Mesendoderm (in vitro differentiated cells): ENCODE data around the gene DNAL1. TPM values are rescaled to one million over a fixed set of nuclear protein-coding genes. Genes with fewer than 3 reads are reported as not detected.
A peak's percentile ranks its signal among the peaks of the same experiment; 100 is the strongest.

Source experiments
- DNase-seq: peaks from one replicate; pipeline ENCODE4 v3.0.0; 2013
- H2AK5ac ChIP-seq: 2 replicates; pipeline ENCODE4 v1.6.1; 2013; ENCODE audit warnings: low read length, inconsistent platforms
- H2BK120ac ChIP-seq: 2 replicates; pipeline ENCODE4 v1.6.1; 2013; ENCODE audit warnings: low read depth, mild to moderate bottlenecking, low read length, moderate library complexity, mixed read lengths
- H2BK15ac ChIP-seq: replicated peaks from 2 replicates; pipeline ENCODE4 v1.6.1; 2013; ENCODE audit warnings: low read depth, mild to moderate bottlenecking, moderate library complexity
- H2BK5ac ChIP-seq: 2 replicates; pipeline ENCODE4 v1.6.1; 2013; ENCODE audit warnings: low read length, inconsistent platforms
- H3K18ac ChIP-seq: 2 replicates; pipeline ENCODE4 v1.6.1; 2013; ENCODE audit warnings: mild to moderate bottlenecking, low read length, mixed read lengths
- H3K23ac ChIP-seq: one replicate; pipeline ENCODE4 v1.6.1; 2013; ENCODE audit warnings: low read length
- H3K27ac ChIP-seq: 2 replicates; pipeline ENCODE4 v1.5.1; 2013; ENCODE audit warnings: low read depth, mild to moderate bottlenecking, inconsistent platforms, low read length, moderate library complexity
- H3K27me3 ChIP-seq: 2 replicates; pipeline ENCODE4 v1.6.1; 2013; ENCODE audit warnings: low read length, control low read depth, mild to moderate bottlenecking, inconsistent platforms; ENCODE audit not compliant: insufficient read depth, poor library complexity
- H3K36me3 ChIP-seq: 2 replicates; pipeline ENCODE4 v1.6.1; 2013; ENCODE audit warnings: low read length, inconsistent platforms; ENCODE audit not compliant: control insufficient read depth, insufficient read depth
- H3K4ac ChIP-seq: one replicate; pipeline ENCODE4 v1.6.1; 2013; ENCODE audit warnings: low read depth, mild to moderate bottlenecking, low read length, moderate library complexity
- H3K4me1 ChIP-seq: 2 replicates; pipeline ENCODE4 v1.6.1; 2013; ENCODE audit warnings: low read depth, low read length, inconsistent platforms; ENCODE audit not compliant: control insufficient read depth
- H3K4me2 ChIP-seq: 2 replicates; pipeline ENCODE4 v1.6.1; 2013; ENCODE audit warnings: low read length
- H3K4me3 ChIP-seq: 2 replicates; pipeline ENCODE4 v1.5.1; 2013; ENCODE audit warnings: mild to moderate bottlenecking, low read length
- H3K56ac ChIP-seq: one replicate; pipeline ENCODE4 v1.6.1; 2013; ENCODE audit warnings: low read length
- H3K79me1 ChIP-seq: 2 replicates; pipeline ENCODE4 v1.6.1; 2013; ENCODE audit warnings: low read length, inconsistent platforms
- H3K79me2 ChIP-seq: 2 replicates; pipeline ENCODE4 v1.6.1; 2013; ENCODE audit warnings: mild to moderate bottlenecking, low read length; ENCODE audit not compliant: control insufficient read depth, insufficient read depth
- H3K9ac ChIP-seq: 2 replicates; pipeline ENCODE4 v1.6.1; 2013; ENCODE audit warnings: low read length, inconsistent platforms
- H4K5ac ChIP-seq: one replicate; pipeline ENCODE4 v1.6.1; 2013; ENCODE audit warnings: low read length
- H4K8ac ChIP-seq: one replicate; pipeline ENCODE4 v1.6.1; 2013; ENCODE audit warnings: low read depth, mild to moderate bottlenecking, control low read depth, low read length, moderate library complexity
- WGBS: extraction: QIAGEN DNeasy Blood & Tissue Kit; methylation state at CpG from one replicate; pipeline ENCODE4 v1.1.7; 2013; ENCODE audit warnings: low lambda C conversion rate, missing lambda C conversion rate; ENCODE audit not compliant: insufficient coverage; ENCODE audit errors: extremely low coverage; 5-methylcytosine and 5-hydroxymethylcytosine counted together
- polyA plus RNA-seq, 2 experiments: library from polyadenylated mRNA; stranded (reverse); fragments of 200-250 nt; gene quantifications; one replicate each; pipeline ENCODE4 v1.2.3, GENCODE V29; 2013

Gene DNAL1
- 11.4 TPM for polyA plus RNA-seq (2013, experiment 1 of 2)
- polyA plus RNA-seq (2013, experiment 2 of 2) = 12.4 TPM

GRCh38 chr14:73644531-73645247, at the start of gene DNAL1:
TSS of gene DNAL1 (plus strand) at chr14:73644986. CDS start at chr14:73645040, 54 bp downstream.
- Histone ChIP-seq H2BK5ac (no peak within 1 kb of the TSS), H3K18ac (no peak within 1 kb of the TSS), H3K27ac (no peak within 1 kb of the TSS), H3K23ac (no peak within 1 kb of the TSS), H3K4me2 (peak within 1 kb of the TSS; percentile 63), H2AK5ac (no peak within 1 kb of the TSS), H3K56ac (peak within 1 kb of the TSS; percentile 90), H4K8ac (peak within 1 kb of the TSS; percentile 89), H3K4me1 (peaks cover 2% of the 10 kb centered on the region), H2BK120ac (no peak within 1 kb of the TSS), H3K4me3 (peak within 1 kb of the TSS; percentile 83), H3K36me3 (no peaks in the 10 kb centered on the region), H3K27me3 (no peaks in the 10 kb centered on the region), H4K5ac (no peak within 1 kb of the TSS), H3K4ac (peak within 1 kb of the TSS; percentile 36), H2BK15ac (no peak within 1 kb of the TSS), H3K9ac (peak within 1 kb of the TSS; percentile 79), H3K79me1 (peaks cover 3% of the 10 kb centered on the region), H3K79me2 (no peaks in the 10 kb centered on the region)
- DNase-seq = peak; percentile 96
- no CpG with 5 or more reads among the region's 43 CpGs for WGBS

GRCh38 chr14:73599499-73599898, 45.3 kb upstream of the DNAL1 start:
- H3K9ac ChIP-seq = no peak overlapping the region
- no peak overlapping the region for H3K4me2 ChIP-seq
- H3K56ac ChIP-seq = no peak overlapping the region
- no peaks in the 10 kb centered on the region for H3K79me1 ChIP-seq
- no peak overlapping the region for H3K4me3 ChIP-seq
- H2AK5ac ChIP-seq = no peak overlapping the region
- H3K4ac ChIP-seq = no peak overlapping the region
- H3K36me3 ChIP-seq = no peaks in the 10 kb centered on the region
- no peaks in the 10 kb centered on the region for H3K79me2 ChIP-seq
- H3K4me1 ChIP-seq = no peaks in the 10 kb centered on the region
- H2BK15ac ChIP-seq = no peak overlapping the region
- H3K23ac ChIP-seq = no peak overlapping the region
- no peak overlapping the region for H2BK5ac ChIP-seq
- no peak overlapping the region for H2BK120ac ChIP-seq
- H3K27ac ChIP-seq = no peak overlapping the region
- DNase-seq = no peak
- H4K5ac ChIP-seq = no peak overlapping the region
- H4K8ac ChIP-seq = no peak overlapping the region
- H3K27me3 ChIP-seq = no peaks in the 10 kb centered on the region
- H3K18ac ChIP-seq = no peak overlapping the region

GRCh38 chr14:73602994-73603393, 41.8 kb upstream of the DNAL1 start:
- no peak overlapping the region for H4K5ac ChIP-seq
- H3K4me3 ChIP-seq = no peak overlapping the region
- H3K4me2 ChIP-seq = no peak overlapping the region
- no peaks in the 10 kb centered on the region for H3K79me2 ChIP-seq
- no peak overlapping the region for H2BK5ac ChIP-seq
- no peaks in the 10 kb centered on the region for H3K79me1 ChIP-seq
- H3K23ac ChIP-seq = no peak overlapping the region
- no peak overlapping the region for H2AK5ac ChIP-seq
- H2BK120ac ChIP-seq = no peak overlapping the region
- H3K4ac ChIP-seq = no peak overlapping the region
- no peaks in the 10 kb centered on the region for H3K27me3 ChIP-seq
- no peak overlapping the region for H4K8ac ChIP-seq
- no peak for DNase-seq
- WGBS = no CpG with 5 or more reads among the region's 3 CpGs
- no peak overlapping the region for H3K27ac ChIP-seq
- H2BK15ac ChIP-seq = no peak overlapping the region
- H3K9ac ChIP-seq = no peak overlapping the region
- no peak overlapping the region for H3K18ac ChIP-seq
- H3K56ac ChIP-seq = no peak overlapping the region
- H3K36me3 ChIP-seq = no peaks in the 10 kb centered on the region
- H3K4me1 ChIP-seq = no peaks in the 10 kb centered on the region

GRCh38 chr14:73606271-73606670, 38.5 kb upstream of the DNAL1 start:
- H3K4ac ChIP-seq = no peak overlapping the region
- no peak overlapping the region for H3K9ac ChIP-seq
- H3K4me3 ChIP-seq = no peak overlapping the region
- no peak overlapping the region for H3K27ac ChIP-seq
- no peaks in the 10 kb centered on the region for H3K79me2 ChIP-seq
- H2BK5ac ChIP-seq = no peak overlapping the region
- no peaks in the 10 kb centered on the region for H3K36me3 ChIP-seq
- no peak overlapping the region for H4K8ac ChIP-seq
- H3K23ac ChIP-seq = no peak overlapping the region
- DNase-seq = no peak
- H4K5ac ChIP-seq = no peak overlapping the region
- no peaks in the 10 kb centered on the region for H3K4me1 ChIP-seq
- H2BK15ac ChIP-seq = no peak overlapping the region
- H2AK5ac ChIP-seq = no peak overlapping the region
- WGBS = no CpG with 5 or more reads among the region's 3 CpGs
- H3K4me2 ChIP-seq = no peak overlapping the region
- no peak overlapping the region for H3K56ac ChIP-seq
- H3K18ac ChIP-seq = no peak overlapping the region
- no peaks in the 10 kb centered on the region for H3K79me1 ChIP-seq
- H2BK120ac ChIP-seq = no peak overlapping the region
- H3K27me3 ChIP-seq = no peaks in the 10 kb centered on the region

- no peak for DNase-seq
Observed at GRCh38 chr14:73607241-73607640, 37.5 kb upstream of the DNAL1 start.

GRCh38 chr14:73610687-73611086, 34.1 kb upstream of the DNAL1 start:
- Histone ChIP-seq H4K5ac (no peak overlapping the region), H3K56ac (no peak overlapping the region), H3K36me3 (no peaks in the 10 kb centered on the region), H2BK5ac (no peak overlapping the region), H3K4ac (no peak overlapping the region), H2AK5ac (no peak overlapping the region), H3K4me1 (no peaks in the 10 kb centered on the region), H3K4me3 (no peak overlapping the region), H2BK120ac (no peak overlapping the region), H4K8ac (no peak overlapping the region), H3K27me3 (peaks cover 2% of the 10 kb centered on the region), H3K18ac (no peak overlapping the region), H3K27ac (no peak overlapping the region), H3K9ac (no peak overlapping the region), H3K79me1 (no peaks in the 10 kb centered on the region), H3K4me2 (no peak overlapping the region), H3K23ac (no peak overlapping the region), H2BK15ac (no peak overlapping the region), H3K79me2 (no peaks in the 10 kb centered on the region)
- no CpG with 5 or more reads among the region's 2 CpGs for WGBS
- DNase-seq = no peak

More at GRCh38 chr14:73607241-73607640, 37.5 kb upstream of the DNAL1 start:
- no peak overlapping the region for H2BK120ac ChIP-seq
- no peak overlapping the region for H3K4ac ChIP-seq
- H3K9ac ChIP-seq = no peak overlapping the region
- no peaks in the 10 kb centered on the region for H3K79me1 ChIP-seq
- no CpG with 5 or more reads among the region's 1 CpG for WGBS
- H3K27ac ChIP-seq = no peak overlapping the region
- no peak overlapping the region for H2AK5ac ChIP-seq
- no peak overlapping the region for H3K4me3 ChIP-seq
- no peaks in the 10 kb centered on the region for H3K79me2 ChIP-seq
- no peak overlapping the region for H3K23ac ChIP-seq
- H4K8ac ChIP-seq = no peak overlapping the region
- no peak overlapping the region for H2BK5ac ChIP-seq
- H3K18ac ChIP-seq = no peak overlapping the region
- H3K4me2 ChIP-seq = no peak overlapping the region
- H3K36me3 ChIP-seq = no peaks in the 10 kb centered on the region
- H3K27me3 ChIP-seq = no peaks in the 10 kb centered on the region
- no peak overlapping the region for H3K56ac ChIP-seq
- no peak overlapping the region for H2BK15ac ChIP-seq
- H4K5ac ChIP-seq = no peak overlapping the region
- H3K4me1 ChIP-seq = no peaks in the 10 kb centered on the region
